Left lung (tissue), 10 donors: ENCODE data around the gene SMIM24. TPM values are rescaled to one million over a fixed set of nuclear protein-coding genes. Genes with fewer than 3 reads are reported as not detected.
A peak's percentile ranks its signal among the peaks of the same experiment; 100 is the strongest.

Source experiments
- ATAC-seq: fragments of 200-7000 bp; cut with Tn5 transposase; one replicate; pipeline ENCODE4 v1.9.1; 2020; ENCODE audit warnings: moderate library complexity
- DNase-seq, 4 donors: peaks; one replicate each; pipeline ENCODE4 v3.0.0-alpha.2; 2013 to 2020
- H3K27ac ChIP-seq, 2 donors: fragments of 200-600 bp; sonication (generic) in 1 of 2; one replicate each; pipeline versions ENCODE4 v1.5.0 to v1.8.0; 2020 to 2021
- H3K27me3 ChIP-seq, 2 donors: fragments of 200-600 bp; sonication (generic) in 1 of 2; one replicate each; pipeline versions ENCODE4 v1.5.0 to v1.8.0; 2020 to 2021
- H3K36me3 ChIP-seq, 2 donors: fragments of 200-600 bp; sonication (generic) in 1 of 2; one replicate each; pipeline versions ENCODE4 v1.5.0 to v1.8.0; 2020 to 2021
- H3K4me1 ChIP-seq, 2 donors: fragments of 200-600 bp; one replicate each; pipeline ENCODE4 v1.8.0; 2021
- H3K4me3 ChIP-seq, 2 donors: fragments of 200-600 bp; sonication (generic) in 1 of 2; one replicate each; pipeline versions ENCODE4 v1.5.0 to v1.8.0; 2020 to 2021; ENCODE audit warnings: mild to moderate bottlenecking in 1 of 2
- H3K9me3 ChIP-seq, 2 donors: fragments of 200-600 bp; sonication (generic) in 1 of 2; one replicate each; pipeline versions ENCODE4 v1.5.0 to v1.8.0; 2020 to 2021
- CTCF ChIP-seq, 2 donors: fragments of 200-600 bp; sonication (generic) in 1 of 2; IDR thresholded peaks; one replicate each; pipeline versions ENCODE4 v1.5.0 to v1.8.0; 2021; ENCODE audit warnings: antibody characterized with exemption in 2 of 2
- intact Hi-C, 2 donors: fragments of 100-400 bp; cut with DNase I; formaldehyde crosslinking; loops; one replicate each; pipeline versions ENCODE4 v1.11.2 to v1.14.2; 2022
- polyA plus RNA-seq, 6 donors: library from polyadenylated mRNA; unstranded; fragments of 120-200 nt; gene quantifications; one replicate each; pipeline ENCODE4 v1.2.1, GENCODE V29; 2013; ENCODE audit not compliant: insufficient read length in 6 of 6
- total RNA-seq, 2 donors: library from RNA; stranded (reverse); fragmentation: NEBNext Ultra II Directional; extraction: Animal tissue kit (Norgen Biotek cat#: 25700); gene quantifications; one replicate each; pipeline ENCODE4 v1.2.1, GENCODE V29; 2021
- donor health status: DM: no; HTN: yes; CAD: no.
- donor health status: DM: no; HTN: no; CAD: no.

Gene SMIM24
- total and polyA plus RNA-seq, 8 donors, result 0.78 to 4.6 (median 1.8) TPM; not detected in 2

- Histone ChIP-seq H3K36me3 (peaks cover 0 to 8% of the 10 kb centered on the region in 2 donors), H3K27ac (no peak overlapping the region), H3K4me1 (peaks cover 3 to 14% of the 10 kb centered on the region in 2 donors), H3K9me3 (no peaks in the 10 kb centered on the region), H3K27me3 (peaks cover 0 to 5% of the 10 kb centered on the region in 2 donors), H3K4me3 (no peak overlapping the region)
- intact Hi-C loops, result loop anchor here (5.0 to 10.0 kb wide), 2 partner anchors 143 to 155 kb away; no protein-coding TSS in a partner anchor
- DNase-seq, result no peak
- TF ChIP-seq CTCF (IDR thresholded peaks at IDR 0.05), result no peak
- ATAC-seq, result no peak
Observed at GRCh38 chr19:3469638-3470499, 10.5 kb downstream of the SMIM24 start.

- no peak overlapping the region for H3K4me3 ChIP-seq
- H3K9me3 ChIP-seq, result no peaks in the 10 kb centered on the region
- ATAC-seq, result no peak
- TF ChIP-seq CTCF (IDR thresholded peaks at IDR 0.05), result no peak
- peaks cover 0 to 24% of the 10 kb centered on the region in 2 donors for H3K36me3 ChIP-seq
- intact Hi-C loops, result no loop called here
- DNase-seq, result no peak
- H3K4me1 ChIP-seq, result peaks cover 3 to 14% of the 10 kb centered on the region in 2 donors
- no peak overlapping the region for H3K27ac ChIP-seq
- H3K27me3 ChIP-seq, result no peaks in the 10 kb centered on the region
Observed at GRCh38 chr19:3468211-3468610, 12.1 kb downstream of the SMIM24 start.

DNA sequence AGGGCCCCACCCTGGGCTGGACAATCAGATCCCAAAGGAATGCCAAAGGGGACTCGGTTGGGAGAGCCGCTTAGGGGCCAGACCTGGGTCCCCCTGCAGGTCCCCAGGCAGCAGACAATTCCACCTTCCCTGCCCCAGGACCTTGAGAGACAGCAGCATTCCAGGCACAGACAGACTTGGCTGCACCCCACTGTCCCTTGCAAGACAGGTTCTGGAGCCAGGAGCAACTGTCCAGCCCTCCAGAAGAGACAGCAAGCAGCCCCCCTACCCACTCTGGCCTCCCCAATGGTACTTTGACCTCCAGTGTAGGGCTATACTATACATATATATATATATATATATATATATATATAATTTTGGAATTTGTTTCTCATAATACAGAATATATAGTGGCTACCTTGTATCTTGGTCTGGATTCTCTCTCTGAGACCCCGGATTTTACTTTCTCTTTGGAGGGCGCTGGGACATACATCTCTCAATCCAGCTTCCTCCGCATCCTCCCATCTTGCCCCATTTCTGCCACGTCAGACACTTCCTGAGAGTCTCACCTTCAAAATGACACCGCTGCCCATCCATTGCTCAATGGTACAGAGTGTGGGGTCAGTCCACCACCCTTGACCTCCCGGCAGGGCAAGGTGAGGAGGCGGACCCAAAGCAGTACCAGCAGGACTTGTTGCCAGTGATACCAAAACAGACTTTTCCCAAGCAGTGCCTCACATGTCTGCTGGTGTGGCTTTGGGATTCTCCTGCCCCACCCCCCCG lies 12.7 kb downstream of the SMIM24 start:
- no peaks in the 10 kb centered on the region for H3K9me3 ChIP-seq
- ATAC-seq (no peak), DNase-seq (no peak)
- no peak overlapping the region for H3K4me3 ChIP-seq
- H3K27ac ChIP-seq, result no peak overlapping the region
- peaks cover 3 to 14% of the 10 kb centered on the region in 2 donors for H3K4me1 ChIP-seq
- intact Hi-C loops, result no loop called here
- H3K27me3 ChIP-seq, result no peaks in the 10 kb centered on the region
- TF ChIP-seq CTCF (IDR thresholded peaks at IDR 0.05), result no peak
- H3K36me3 ChIP-seq, result peaks cover 0 to 30% of the 10 kb centered on the region in 2 donors

GRCh38 chr19:3466635-3467034 lies 13.7 kb downstream of the SMIM24 start:
- intact Hi-C loops, result no loop called here
- no peak for ATAC-seq

More at GRCh38 chr19:3466635-3467034, 13.7 kb downstream of the SMIM24 start:
- H3K9me3 ChIP-seq, result no peaks in the 10 kb centered on the region
- peaks cover 0 to 39% of the 10 kb centered on the region in 2 donors for H3K36me3 ChIP-seq
- H3K27me3 ChIP-seq, result no peaks in the 10 kb centered on the region
- peak overlapping the region in 1 of 2 donors; percentile 48 for H3K27ac ChIP-seq
- H3K4me3 ChIP-seq, result no peak overlapping the region
- H3K4me1 ChIP-seq, result peaks cover 3 to 6% of the 10 kb centered on the region in 2 donors
- TF ChIP-seq CTCF (IDR thresholded peaks at IDR 0.05), result no peak
- DNase-seq, result no peak
